Measurements from ENCODE around the gene ZNF385C. TPM values are rescaled to one million over a fixed set of nuclear protein-coding genes. Genes with fewer than 3 reads are reported as not detected.

The ZNF385C gene
- total RNA-seq, 1 experiment from 2014 or later, result 2.8 TPM

- H3K4ac ChIP-seq (ENCODE audit: low read depth, low read length), result no peak overlapping the region
- no peak overlapping the region for H3K56ac ChIP-seq (ENCODE audit: insufficient read length, low read depth, low read length)
- no peak overlapping the region for H2BK5ac ChIP-seq (ENCODE audit: insufficient read length, low read length)
- H3K9me3 ChIP-seq (ENCODE audit: control insufficient read depth, low read depth, low read length), result no peaks in the 10 kb centered on the region
- no peak overlapping the region for H3K4me2 ChIP-seq (ENCODE audit: insufficient read depth, insufficient read length, low read length)
- H2AK5ac ChIP-seq (ENCODE audit: insufficient read length, low read length), result no peak overlapping the region
- Mint-ChIP-seq H3K36me3 (ENCODE audit: insufficient read depth in 1 of 3, low read depth in 3 of 3) (peaks cover 8 to 21% (median 15%) of the 10 kb centered on the region in 3 experiments), H3K4me3 (no peak overlapping the region), H3K27ac (no peak overlapping the region), H3K27me3 (ENCODE audit: low read depth) (peaks cover 1% of the 10 kb centered on the region), H3K9me3 (no peaks in the 10 kb centered on the region), H3K4me1 (peaks cover 19 to 33% of the 10 kb centered on the region in 2 experiments)
- no peak overlapping the region for H2BK15ac ChIP-seq (ENCODE audit: low read depth, low read length)
- no peak; the same call in 2 of the 3 replicates for TF ChIP-seq CTCF (conservative IDR thresholded peaks at IDR 0.05)
- no CpG with 5 or more reads among the region's 7 CpGs for WGBS (ENCODE audit: extremely low coverage, insufficient read length, low lambda C conversion rate)
- H3K14ac ChIP-seq (ENCODE audit: insufficient read depth, low read length), result no peak overlapping the region
- DNase-seq, result no peak
- H4K5ac ChIP-seq (ENCODE audit: insufficient read length, low read depth, low read length), result no peak overlapping the region
- H3K27ac ChIP-seq (ENCODE audit: insufficient read length, low read depth, low read length), result no peak overlapping the region
- no peak overlapping the region for H2BK12ac ChIP-seq (ENCODE audit: insufficient read length, low read depth, low read length)
- H4K91ac ChIP-seq (ENCODE audit: insufficient read length, low read depth, low read length), result no peak overlapping the region
- H4K8ac ChIP-seq (replicated peaks; ENCODE audit: insufficient read length, low read depth, low read length), result no peak overlapping the region
- no peaks in the 10 kb centered on the region for H3K79me2 ChIP-seq (ENCODE audit: insufficient read depth, low read length)
- no peak overlapping the region for H3T11ph ChIP-seq (ENCODE audit: low read length)
- no peaks in the 10 kb centered on the region for H3K27me3 ChIP-seq (ENCODE audit: insufficient read depth, low read length)
- no peaks in the 10 kb centered on the region for H3K4me1 ChIP-seq (ENCODE audit: insufficient read depth, low read length)
- no peak overlapping the region for H2AFZ ChIP-seq (ENCODE audit: low read length)
- no peak overlapping the region for H3K9ac ChIP-seq (ENCODE audit: extremely low read depth, insufficient read length, low read length)
- H3K79me1 ChIP-seq (ENCODE audit: insufficient read depth, low read depth, low read length, poor library complexity, severe bottlenecking), result no peaks in the 10 kb centered on the region
- H3K23me2 ChIP-seq (ENCODE audit: insufficient read length, low read depth, low read length, poor library complexity, severe bottlenecking), result no peaks in the 10 kb centered on the region
- no peak overlapping the region for H2BK20ac ChIP-seq (ENCODE audit: low read depth, low read length, poor library complexity, severe bottlenecking)
- H3K18ac ChIP-seq (ENCODE audit: insufficient read length, low read depth, low read length), result no peak overlapping the region
- H4K20me1 ChIP-seq (ENCODE audit: control insufficient read depth, insufficient read depth, insufficient read length), result no peaks in the 10 kb centered on the region
- H3K23ac ChIP-seq (ENCODE audit: insufficient read length, low read depth, low read length), result no peak overlapping the region
- H2BK120ac ChIP-seq (ENCODE audit: low read depth, low read length, poor library complexity, severe bottlenecking), result no peak overlapping the region
Observed at GRCh38 chr17:42028791-42029127, 69.5 kb downstream of the ZNF385C start.

All from H9 (cell line).